Activated CD8-positive, alpha-beta memory T cell treated with anti-CD3 and anti-CD28 coated beads, Interleukin-2, amount 50 U/mL, for 24 hours (primary cell): ENCODE results near the gene PKP1.

ENCODE experiments used
- DNase-seq: peaks from one replicate; pipeline ENCODE4 v3.0.0-alpha.2; 2020; ENCODE audit errors: extremely low read depth

Gene PKP1

GRCh38 chr1:201280884-201281283 is 2.4 kb upstream of the PKP1 start:
- no peak for DNase-seq

GRCh38 chr1:201281573-201281972 is 1.7 kb upstream of the PKP1 start:
- DNase-seq = no peak

- no peak for DNase-seq
These were observed 1.1 kb upstream of the PKP1 start for GRCh38 chr1:201282216-201282615.

- DNase-seq = no peak
These were observed 689 bp downstream of the PKP1 start for GRCh38 chr1:201283836-201284553.

- DNase-seq = no peak
These were observed 1.3 kb downstream of the PKP1 start for GRCh38 chr1:201284636-201285035.

- DNase-seq = no peak
These were observed 2.5 kb downstream of the PKP1 start for GRCh38 chr1:201285846-201286245.

GRCh38 chr1:201286445-201286844 is 3.1 kb downstream of the PKP1 start:
- no peak for DNase-seq

GRCh38 chr1:201288007-201288406 is 4.7 kb downstream of the PKP1 start:
- no peak for DNase-seq

- no peak for DNase-seq
These were observed 5.5 kb downstream of the PKP1 start for GRCh38 chr1:201288765-201289164.

- DNase-seq = no peak
These were observed 7.2 kb downstream of the PKP1 start for GRCh38 chr1:201290551-201290950.

- no peak for DNase-seq
These were observed 8.6 kb downstream of the PKP1 start for GRCh38 chr1:201291916-201292315.

- no peak for DNase-seq
These were observed 11.6 kb downstream of the PKP1 start for GRCh38 chr1:201294876-201295275.

- DNase-seq = no peak
These were observed 12.0 kb downstream of the PKP1 start for GRCh38 chr1:201295346-201295745.

- no peak for DNase-seq
These were observed 12.6 kb downstream of the PKP1 start for GRCh38 chr1:201295861-201296260.

GRCh38 chr1:201296352-201296751 is 13.0 kb downstream of the PKP1 start:
- no peak for DNase-seq

- DNase-seq = no peak
These were observed 15.4 kb downstream of the PKP1 start for GRCh38 chr1:201298396-201299381.

- no peak for DNase-seq
These were observed 16.7 kb downstream of the PKP1 start for GRCh38 chr1:201299968-201300367.

- no peak for DNase-seq
These were observed 17.3 kb downstream of the PKP1 start for GRCh38 chr1:201300641-201301040.

GRCh38 chr1:201302163-201303152 is 19.2 kb downstream of the PKP1 start:
- DNase-seq = no peak

GRCh38 chr1:201304126-201304525 is 20.8 kb downstream of the PKP1 start:
- DNase-seq = no peak

GRCh38 chr1:201305815-201306214 is 22.5 kb downstream of the PKP1 start:
- no peak for DNase-seq

- DNase-seq = no peak
These were observed 23.9 kb downstream of the PKP1 start for GRCh38 chr1:201307231-201307630.
